ENCODE results near the gene PSTPIP1.

The PSTPIP1 gene

GRCh38 chr15:76999996-77000395, 5.1 kb downstream of the PSTPIP1 start:
- no peaks in the 10 kb centered on the region for H3K9me3 ChIP-seq (ENCODE audit: insufficient read depth, low read depth, low read length)
- no peak overlapping the region for H2AFZ ChIP-seq (ENCODE audit: low read length)
- no peak overlapping the region for H3K4me3 ChIP-seq (ENCODE audit: low read length, poor library complexity, severe bottlenecking)
- peaks cover 29% of the 10 kb centered on the region for H3K79me2 ChIP-seq (ENCODE audit: insufficient read depth, low read length)
- no peak for TF ChIP-seq EZH2phosphoT487 (IDR thresholded peaks at IDR 0.05; ENCODE audit: borderline replicate concordance)
- no peak for TF ChIP-seq CTCF (conservative IDR thresholded peaks at IDR 0.05; ENCODE audit: low read length)
- H3K27me3 ChIP-seq (ENCODE audit: insufficient read depth, low read length, poor library complexity, severe bottlenecking), result no peaks in the 10 kb centered on the region
- H3K4me1 ChIP-seq (ENCODE audit: insufficient read depth, low read length, poor library complexity, severe bottlenecking), result peaks cover 63% of the 10 kb centered on the region
- no peak overlapping the region for H3K9ac ChIP-seq (ENCODE audit: low read depth, low read length, poor library complexity, severe bottlenecking)
- H4K20me1 ChIP-seq (ENCODE audit: insufficient read depth, low read length, poor library complexity, severe bottlenecking), result no peaks in the 10 kb centered on the region
- H3K9me2 ChIP-seq (replicated peaks; ENCODE audit: low read depth, low read length), result no peaks in the 10 kb centered on the region
- H3F3A ChIP-seq (ENCODE audit: low read depth), result no peaks in the 10 kb centered on the region
- no peaks in the 10 kb centered on the region for H3K36me3 ChIP-seq (ENCODE audit: insufficient read depth, low read length)
- no peak overlapping the region for H3K4me2 ChIP-seq (ENCODE audit: low read depth, low read length, poor library complexity, severe bottlenecking)

GRCh38 chr15:77001351-77001750, 6.4 kb downstream of the PSTPIP1 start:
- Histone ChIP-seq H3K4me3 (ENCODE audit: low read length, poor library complexity, severe bottlenecking) (no peak overlapping the region), H3K4me1 (ENCODE audit: insufficient read depth, low read length, poor library complexity, severe bottlenecking) (peaks cover 54% of the 10 kb centered on the region), H3K9ac (ENCODE audit: low read depth, low read length, poor library complexity, severe bottlenecking) (no peak overlapping the region), H3K79me2 (ENCODE audit: insufficient read depth, low read length) (peaks cover 18% of the 10 kb centered on the region), H3K9me2 (replicated peaks; ENCODE audit: low read depth, low read length) (no peaks in the 10 kb centered on the region), H3K36me3 (ENCODE audit: insufficient read depth, low read length) (no peaks in the 10 kb centered on the region), H2AFZ (ENCODE audit: low read length) (no peak overlapping the region), H3K4me2 (ENCODE audit: low read depth, low read length, poor library complexity, severe bottlenecking) (no peak overlapping the region), H4K20me1 (ENCODE audit: insufficient read depth, low read length, poor library complexity, severe bottlenecking) (no peaks in the 10 kb centered on the region), H3K27me3 (ENCODE audit: insufficient read depth, low read length, poor library complexity, severe bottlenecking) (no peaks in the 10 kb centered on the region), H3F3A (ENCODE audit: low read depth) (no peaks in the 10 kb centered on the region), H3K9me3 (ENCODE audit: insufficient read depth, low read depth, low read length) (no peaks in the 10 kb centered on the region)
- TF ChIP-seq CTCF (conservative IDR thresholded peaks at IDR 0.05; ENCODE audit: low read length) (no peak), EZH2phosphoT487 (IDR thresholded peaks at IDR 0.05; ENCODE audit: borderline replicate concordance) (no peak)

GRCh38 chr15:77001966-77002365, 7.0 kb downstream of the PSTPIP1 start:
- TF ChIP-seq CTCF (conservative IDR thresholded peaks at IDR 0.05; ENCODE audit: low read length) (no peak), EZH2phosphoT487 (IDR thresholded peaks at IDR 0.05; ENCODE audit: borderline replicate concordance) (no peak)
- Histone ChIP-seq H3K4me1 (ENCODE audit: insufficient read depth, low read length, poor library complexity, severe bottlenecking) (peaks cover 48% of the 10 kb centered on the region), H3K9ac (ENCODE audit: low read depth, low read length, poor library complexity, severe bottlenecking) (no peak overlapping the region), H3K79me2 (ENCODE audit: insufficient read depth, low read length) (peaks cover 12% of the 10 kb centered on the region; the same call in 1 of the 2 replicates), H3K4me3 (ENCODE audit: low read length, poor library complexity, severe bottlenecking) (peak overlapping the region; percentile 13), H3F3A (ENCODE audit: low read depth) (no peaks in the 10 kb centered on the region), H2AFZ (ENCODE audit: low read length) (no peak overlapping the region), H3K9me3 (ENCODE audit: insufficient read depth, low read depth, low read length) (no peaks in the 10 kb centered on the region), H3K27me3 (ENCODE audit: insufficient read depth, low read length, poor library complexity, severe bottlenecking) (no peaks in the 10 kb centered on the region), H3K9me2 (replicated peaks; ENCODE audit: low read depth, low read length) (no peaks in the 10 kb centered on the region), H3K4me2 (ENCODE audit: low read depth, low read length, poor library complexity, severe bottlenecking) (peak overlapping the region; percentile 56), H3K36me3 (ENCODE audit: insufficient read depth, low read length) (no peaks in the 10 kb centered on the region), H4K20me1 (ENCODE audit: insufficient read depth, low read length, poor library complexity, severe bottlenecking) (no peaks in the 10 kb centered on the region)
